Astrocyte (in vitro differentiated cells and primary cell): Measurements from ENCODE around the gene RPS6KL1.

Experiments
- EZH2 ChIP-seq: IDR thresholded peaks from 2 replicates; pipeline ENCODE4 v1.6.1; 2012; ENCODE audit warnings: mild to moderate bottlenecking, low read length, inconsistent platforms; ENCODE audit not compliant: insufficient read depth
- TF ChIP-seq, protein P1 (sequence below): IDR thresholded peaks from 2 replicates; pipeline ENCODE4 v1.5.1; 2011; ENCODE audit warnings: low read depth, mild to moderate bottlenecking, inconsistent platforms, low read length, moderate library complexity; ENCODE audit not compliant: insufficient read depth

GRCh38 chr14:74942608-74943007 is 19.5 kb upstream of the RPS6KL1 start:
- TF ChIP-seq, protein P1, sequence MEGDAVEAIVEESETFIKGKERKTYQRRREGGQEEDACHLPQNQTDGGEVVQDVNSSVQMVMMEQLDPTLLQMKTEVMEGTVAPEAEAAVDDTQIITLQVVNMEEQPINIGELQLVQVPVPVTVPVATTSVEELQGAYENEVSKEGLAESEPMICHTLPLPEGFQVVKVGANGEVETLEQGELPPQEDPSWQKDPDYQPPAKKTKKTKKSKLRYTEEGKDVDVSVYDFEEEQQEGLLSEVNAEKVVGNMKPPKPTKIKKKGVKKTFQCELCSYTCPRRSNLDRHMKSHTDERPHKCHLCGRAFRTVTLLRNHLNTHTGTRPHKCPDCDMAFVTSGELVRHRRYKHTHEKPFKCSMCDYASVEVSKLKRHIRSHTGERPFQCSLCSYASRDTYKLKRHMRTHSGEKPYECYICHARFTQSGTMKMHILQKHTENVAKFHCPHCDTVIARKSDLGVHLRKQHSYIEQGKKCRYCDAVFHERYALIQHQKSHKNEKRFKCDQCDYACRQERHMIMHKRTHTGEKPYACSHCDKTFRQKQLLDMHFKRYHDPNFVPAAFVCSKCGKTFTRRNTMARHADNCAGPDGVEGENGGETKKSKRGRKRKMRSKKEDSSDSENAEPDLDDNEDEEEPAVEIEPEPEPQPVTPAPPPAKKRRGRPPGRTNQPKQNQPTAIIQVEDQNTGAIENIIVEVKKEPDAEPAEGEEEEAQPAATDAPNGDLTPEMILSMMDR = no peak
- TF ChIP-seq EZH2 = no peak
